Suppressor macrophage (primary cell): Measurements from ENCODE around the gene FMN1.

Experiments used
- DNase-seq, 4 experiments: peaks; one replicate each; pipeline ENCODE4 v3.0.0-alpha.2; 2020 to 2022

FMN1 gene

DNA sequence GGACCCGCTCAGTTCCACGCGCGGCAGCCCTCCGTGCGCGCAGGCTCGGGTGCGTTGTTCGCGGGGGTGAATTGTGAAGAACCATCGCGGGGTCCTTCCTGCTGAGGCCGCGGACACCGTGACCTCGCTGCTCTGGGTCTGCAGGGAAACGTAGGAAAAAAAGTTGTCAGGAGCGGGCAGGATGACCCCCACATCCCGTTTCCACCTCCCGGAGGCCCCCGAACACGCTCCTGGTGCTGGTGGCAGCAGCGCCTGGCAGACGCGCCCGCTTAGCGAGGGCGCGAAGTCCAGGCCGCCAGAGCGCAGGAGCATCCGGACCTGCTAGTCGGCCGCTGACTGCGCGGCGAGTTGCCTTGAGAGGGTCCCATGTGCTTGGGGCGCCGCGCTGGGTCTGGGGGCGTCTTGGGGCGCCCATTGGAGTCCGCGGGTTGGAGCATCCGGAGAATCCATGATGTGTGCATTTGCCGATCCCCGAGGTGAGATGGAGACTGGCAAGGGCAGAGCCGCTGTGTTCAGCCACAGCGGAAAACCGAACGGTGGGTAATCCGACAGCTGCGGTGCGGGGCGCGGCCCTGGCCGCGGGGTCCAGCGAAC, 476.2 kb downstream of the FMN1 start:
- DNase-seq, result peak in 2 of 4 experiments; percentile 15 to 27

DNA sequence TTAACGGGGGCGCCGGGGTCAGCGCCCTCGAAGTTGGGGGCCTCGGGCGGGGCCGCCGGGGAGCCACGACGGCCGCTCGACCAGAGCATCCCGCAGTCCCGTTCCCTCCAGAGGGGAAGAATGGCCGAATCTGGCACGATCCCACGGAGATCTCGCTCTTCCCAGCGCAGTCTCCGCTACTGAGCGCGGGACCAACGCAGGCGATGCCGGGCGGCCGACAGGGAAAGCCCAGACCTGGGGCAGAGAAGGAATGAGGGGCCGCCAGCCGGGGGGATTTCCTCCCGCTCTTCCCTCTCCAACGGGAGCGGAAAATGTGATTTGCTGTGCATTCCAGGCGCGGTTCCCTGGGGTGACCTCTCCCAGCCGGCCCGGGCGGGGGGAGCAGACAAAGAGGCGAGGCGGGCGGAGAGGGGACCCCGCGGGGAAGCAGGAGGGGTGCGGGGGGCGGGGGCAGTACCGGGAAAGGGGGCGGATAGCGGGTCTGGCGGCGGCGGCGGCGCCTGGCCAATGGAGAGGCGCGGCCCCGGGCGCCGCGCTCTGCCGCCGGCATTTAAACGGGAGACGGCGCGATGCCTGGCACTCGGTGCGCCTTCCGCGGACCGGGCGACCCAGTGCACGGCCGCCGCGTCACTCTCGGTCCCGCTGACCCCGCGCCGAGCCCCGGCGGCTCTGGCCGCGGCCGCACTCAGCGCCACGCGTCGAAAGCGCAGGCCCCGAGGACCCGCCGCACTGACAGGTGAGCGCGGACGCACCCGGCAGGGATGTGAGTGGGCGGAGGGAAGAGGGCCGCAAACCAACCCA, 476.9 kb downstream of the FMN1 start, which contains the start of gene GREM1:
TSS of gene GREM1 (plus strand) at position 579 of the 801 bp plus-strand sequence. CDS start 12,687 bp downstream, outside the sequence.
- DNase-seq, result peak in 2 of 4 experiments; percentile 28 to 33

DNA sequence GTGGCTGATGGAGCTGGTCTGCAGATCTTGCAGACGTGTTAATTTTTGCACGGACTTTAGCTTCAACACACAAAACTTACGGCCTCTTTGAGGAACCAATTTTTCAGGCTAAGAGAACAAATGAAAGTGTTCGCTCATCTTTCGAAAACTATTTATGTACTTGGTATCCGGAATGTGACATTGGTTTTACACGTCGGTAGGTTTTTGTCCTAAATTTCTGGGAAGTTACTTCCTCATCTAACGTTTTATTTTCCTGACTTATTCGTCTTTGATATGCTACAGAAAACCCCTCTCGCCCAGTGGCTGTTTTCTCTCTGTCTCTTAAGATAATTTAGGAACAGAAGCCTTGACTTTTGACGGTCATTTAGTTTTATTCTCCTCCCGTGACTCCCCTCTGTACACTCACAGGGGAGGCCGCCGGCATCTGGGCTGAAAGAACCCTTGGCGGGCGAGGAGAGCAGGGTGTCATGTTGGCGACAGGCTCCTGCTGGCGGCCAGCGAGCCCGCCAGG, 477.5 kb downstream of the FMN1 start:
- peak in 3 of 4 experiments; percentile 11 to 53 (median 29) for DNase-seq

DNA sequence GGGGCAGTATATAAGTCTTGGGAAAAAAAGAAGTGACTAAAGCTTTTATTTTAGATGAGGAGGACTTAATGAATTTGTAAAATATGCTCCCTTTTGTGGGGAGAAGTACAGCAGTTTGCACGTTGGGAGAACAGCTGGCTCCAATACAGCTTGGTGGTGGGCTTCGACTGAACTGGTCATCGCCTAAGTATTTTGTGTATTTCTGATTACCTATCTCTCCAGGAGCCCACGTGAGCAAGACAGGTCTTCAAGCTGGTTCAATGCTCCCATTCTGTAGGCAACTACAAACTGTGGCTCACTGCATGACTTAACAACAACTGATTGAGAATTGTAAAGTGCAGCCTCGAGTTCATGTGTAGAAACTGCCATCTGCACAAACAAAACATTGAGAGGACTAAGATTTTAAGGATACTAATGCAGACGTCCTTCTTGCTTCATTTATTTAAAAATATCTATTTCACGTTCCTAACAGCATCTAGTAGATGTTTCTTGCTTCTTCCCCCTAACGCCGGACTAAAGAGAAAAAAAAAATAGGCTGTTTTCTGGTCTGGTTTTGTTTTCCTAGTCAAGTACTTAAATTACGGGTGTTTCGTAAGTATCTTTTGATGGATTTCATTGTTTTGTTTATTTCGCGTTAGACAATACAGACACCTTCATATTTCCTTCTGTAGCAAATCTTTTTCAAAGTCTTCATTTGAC, 478.1 kb downstream of the FMN1 start:
- no peak for DNase-seq
